ENCODE data around the gene BORCS6. TPM values are rescaled to one million over a fixed set of nuclear protein-coding genes. Genes with fewer than 3 reads are reported as not detected.

BORCS6 gene
- total and polyA plus RNA-seq, 9 of the 15 experiments (the other 6 are each of a cell fraction or from before 2014, with no cell fraction given), result 0.01 to 7.4 (median 2.3) TPM

- TF ChIP-seq HOMEZ (CRISPR knock-in tag; IDR thresholded peaks at IDR 0.05) (no peak), ZNF197 (CRISPR knock-in tag; IDR thresholded peaks at IDR 0.05; ENCODE audit: low read depth) (no peak), ZNF253 (CRISPR knock-in tag; conservative IDR thresholded peaks at IDR 0.05) (no peak), SP2 (IDR thresholded peaks at IDR 0.05; ENCODE audit: extremely low read depth, low read depth, low read length, poor library complexity, severe bottlenecking) (no peak), HNRNPUL1 (IDR thresholded peaks at IDR 0.05; ENCODE audit: low read length) (no peak), CGGBP1 (CRISPR knock-in tag; IDR thresholded peaks at IDR 0.05) (no peak), MAX (CRISPR knock-in tag; IDR thresholded peaks at IDR 0.05) (peak; percentile 75; the same call in 1 of the 2 replicates), AFF4 (CRISPR knock-in tag; IDR thresholded peaks at IDR 0.05) (no peak), KAT2B (IDR thresholded peaks at IDR 0.05; ENCODE audit: low read depth, low read length) (no peak), KDM1A (IDR thresholded peaks at IDR 0.05) (no peak), ZFP1 (CRISPR knock-in tag; IDR thresholded peaks at IDR 0.05) (no peak), ARNT (IDR thresholded peaks at IDR 0.05) (no peak), TEAD4 (IDR thresholded peaks at IDR 0.05; ENCODE audit: low read length) (peak; percentile 69), TEAD4 (CRISPR knock-in tag; IDR thresholded peaks at IDR 0.05; ENCODE audit: borderline replicate concordance) (no peak), ZBTB33 (CRISPR knock-in tag; IDR thresholded peaks at IDR 0.05) (no peak)
Observed at GRCh38 chr17:8185582-8186445, 4.2 kb downstream of the BORCS6 start (continued).
